NCI-H510A (cell line): Measurements from ENCODE around the gene DGKE.

Experiments
- DNase-seq: peaks from one replicate; lab custom pipeline; 2025; lab: John Stamatoyannopoulos, UW

The DGKE gene

DNA sequence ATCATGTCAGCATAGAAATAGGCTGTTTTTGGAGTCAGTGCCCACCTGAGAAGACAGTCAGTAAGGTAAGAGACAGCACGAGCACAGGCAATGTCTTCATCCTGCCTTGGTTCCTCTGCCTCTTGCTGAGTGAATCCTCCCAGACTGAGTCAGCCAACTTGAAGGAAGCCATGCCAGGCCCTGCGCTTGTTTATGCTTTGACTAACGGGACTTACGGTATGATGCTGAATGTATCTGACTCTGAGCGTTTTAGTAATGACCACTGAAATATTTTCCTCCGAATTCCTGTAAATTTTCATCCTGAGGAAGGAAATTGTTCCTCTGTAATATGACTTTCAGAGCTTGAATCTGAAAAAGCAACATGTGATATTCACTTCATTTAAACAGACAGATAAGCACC is 18.2 kb upstream of the DGKE start:
- no peak for DNase-seq

DNA sequence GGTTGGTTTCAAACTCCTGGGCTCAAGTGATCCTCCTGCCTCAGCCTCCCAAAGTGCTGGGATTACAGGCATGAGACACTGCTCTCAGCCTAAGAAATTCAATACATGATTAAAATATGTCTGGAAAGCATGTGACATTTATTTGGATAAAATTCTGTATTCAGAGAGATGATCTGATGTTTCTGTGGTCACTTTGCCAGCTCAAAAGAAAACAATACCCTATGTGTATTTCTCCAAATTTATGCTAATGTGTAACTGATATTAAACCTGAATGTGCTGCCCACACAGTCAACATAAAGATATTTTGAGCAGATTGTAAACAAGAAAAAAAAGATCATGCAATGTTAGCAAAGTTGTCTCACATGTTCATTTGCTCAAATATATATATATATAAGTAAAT is 16.9 kb upstream of the DGKE start:
- no peak for DNase-seq

DNA sequence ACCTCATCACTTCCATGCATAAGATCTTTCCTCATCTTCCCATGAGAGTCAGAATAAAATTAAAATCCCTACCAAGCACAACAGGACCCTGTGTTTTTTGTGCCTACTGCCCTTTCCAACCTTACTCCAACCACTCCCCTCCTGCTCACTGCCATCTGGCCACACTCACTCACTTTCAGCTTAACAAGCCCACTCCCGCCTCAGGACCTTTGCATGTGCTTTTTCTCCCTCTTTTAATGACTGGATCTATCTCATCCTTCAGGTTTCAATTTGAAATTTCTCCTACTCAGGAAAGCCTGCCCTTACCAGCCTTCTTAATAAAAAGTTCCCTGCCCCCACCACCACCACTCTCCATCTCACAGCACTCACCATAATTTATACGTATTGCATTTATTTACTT is 14.9 kb upstream of the DGKE start:
- no peak for DNase-seq

DNA sequence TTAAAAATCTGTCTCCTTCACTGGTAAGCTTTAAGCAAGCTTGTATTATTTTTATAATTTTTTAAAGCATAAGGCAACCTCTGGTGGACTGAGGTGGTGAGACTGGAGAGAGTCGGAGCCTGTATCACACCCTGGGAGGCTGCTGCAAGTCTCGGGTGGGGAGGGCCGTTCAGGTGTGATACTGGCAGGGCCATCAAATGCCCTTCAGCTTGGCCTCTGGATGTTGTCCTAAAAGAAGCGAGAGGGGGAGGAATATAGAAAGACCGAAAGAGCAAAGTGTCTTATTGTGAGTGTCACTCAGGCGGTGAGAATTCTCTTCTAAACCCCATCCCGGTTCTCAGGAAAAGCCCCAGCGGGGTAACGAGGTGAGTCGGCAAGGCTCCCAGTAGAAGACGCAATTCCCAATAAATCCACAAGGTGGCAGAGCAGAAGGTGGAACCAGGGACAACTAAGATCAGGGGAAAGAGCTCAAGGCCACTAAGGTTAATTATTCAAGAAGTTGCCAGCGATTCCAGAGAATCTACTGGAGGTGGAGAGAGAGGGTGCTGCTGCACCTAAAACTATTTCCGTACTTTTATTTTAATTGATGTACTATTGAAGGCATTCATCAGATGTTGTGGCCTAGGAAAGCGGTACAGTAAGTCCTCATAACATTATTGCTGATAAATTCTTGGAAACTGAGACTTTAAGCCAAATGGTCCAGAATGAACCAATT is 14.4 kb upstream of the DGKE start:
- DNase-seq, result peak; percentile 45

DNA sequence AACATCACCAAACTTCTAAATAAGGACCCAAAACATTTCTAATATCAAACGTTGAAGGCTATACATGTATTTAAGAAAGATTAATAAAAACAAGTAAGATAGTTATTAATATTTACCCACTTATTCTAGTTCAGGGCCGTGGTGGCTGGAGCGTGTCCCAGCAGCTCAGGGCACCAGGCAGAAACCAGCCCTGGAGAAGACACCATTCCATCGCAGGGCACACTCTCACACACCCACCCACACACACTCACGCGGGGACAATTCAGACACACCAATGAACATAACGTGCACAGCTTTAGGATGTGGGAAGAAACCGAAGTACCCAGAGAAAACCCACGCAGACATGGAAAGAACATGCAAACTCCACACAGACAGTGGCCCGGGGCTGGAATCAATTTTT is 13.7 kb upstream of the DGKE start:
- DNase-seq, result no peak

DNA sequence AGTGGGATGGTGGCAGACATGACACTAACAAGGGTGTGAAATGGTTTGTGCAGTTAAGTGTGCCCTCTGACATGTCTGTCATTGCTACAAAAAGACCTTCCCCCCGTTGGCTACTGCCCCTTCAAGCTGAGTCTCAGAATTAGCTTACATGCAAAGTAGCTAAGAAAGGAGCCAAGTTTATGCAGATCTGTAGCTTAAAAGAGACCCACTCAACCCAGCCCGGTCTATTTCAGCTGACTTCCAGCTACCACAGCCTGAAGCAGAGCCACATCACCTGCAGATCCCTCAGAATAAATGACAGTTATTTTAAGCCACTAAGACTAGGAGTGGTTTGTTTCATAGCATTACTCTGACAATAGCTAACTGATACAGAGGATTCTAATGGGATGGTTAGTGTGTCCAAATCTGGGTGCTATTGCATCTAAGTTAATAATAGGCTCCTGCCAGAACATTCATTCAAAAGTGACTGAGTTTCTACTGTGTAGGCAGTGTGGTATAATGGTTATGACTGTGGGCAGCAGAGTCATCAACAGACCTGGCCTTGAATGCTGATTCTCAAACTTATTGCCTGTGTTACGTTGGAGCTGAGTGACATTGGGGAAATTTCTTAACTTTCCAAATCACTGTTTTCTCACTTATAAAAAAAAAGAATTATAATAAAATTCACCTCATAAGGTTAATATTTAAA is 12.0 kb upstream of the DGKE start:
- DNase-seq, result no peak

DNA sequence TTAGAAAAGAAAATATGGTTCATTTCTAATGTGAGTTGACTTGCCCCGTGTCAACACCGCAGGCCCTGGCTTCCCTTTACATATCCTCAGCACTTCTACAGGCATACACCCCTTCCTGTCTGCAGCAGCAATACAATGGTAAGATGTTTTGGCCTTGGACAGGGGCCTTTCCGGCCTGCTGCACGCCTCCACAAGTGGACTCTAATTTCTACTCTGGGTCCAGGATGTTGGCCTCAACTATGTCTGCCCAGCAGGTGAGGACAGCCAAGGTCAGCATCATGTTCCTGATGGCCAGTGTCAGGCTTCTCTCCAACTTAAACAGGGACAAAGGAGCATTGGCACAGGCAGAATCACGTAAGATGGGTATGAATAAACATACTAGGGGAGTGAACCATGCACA is 11.2 kb upstream of the DGKE start:
- DNase-seq, result no peak

DNA sequence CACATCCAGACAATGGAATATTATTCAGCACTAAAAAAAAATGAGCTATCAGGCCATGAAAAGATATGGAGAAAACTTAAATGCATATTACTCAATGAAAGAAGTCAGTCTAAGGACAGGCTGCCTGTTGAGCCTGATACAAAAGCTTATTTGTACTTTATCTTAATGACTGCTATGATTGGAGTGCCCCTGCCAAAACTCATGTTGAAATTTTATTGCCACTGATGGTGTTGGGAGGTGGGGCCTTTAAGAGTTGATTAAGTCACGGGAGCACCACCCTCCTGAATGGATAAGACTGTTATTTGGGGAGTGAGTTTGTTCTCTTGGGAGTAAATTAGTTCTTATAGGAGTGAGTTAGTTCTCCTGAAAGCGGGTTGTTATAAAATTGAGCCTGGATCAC is 10.1 kb upstream of the DGKE start:
- DNase-seq, result no peak

DNA sequence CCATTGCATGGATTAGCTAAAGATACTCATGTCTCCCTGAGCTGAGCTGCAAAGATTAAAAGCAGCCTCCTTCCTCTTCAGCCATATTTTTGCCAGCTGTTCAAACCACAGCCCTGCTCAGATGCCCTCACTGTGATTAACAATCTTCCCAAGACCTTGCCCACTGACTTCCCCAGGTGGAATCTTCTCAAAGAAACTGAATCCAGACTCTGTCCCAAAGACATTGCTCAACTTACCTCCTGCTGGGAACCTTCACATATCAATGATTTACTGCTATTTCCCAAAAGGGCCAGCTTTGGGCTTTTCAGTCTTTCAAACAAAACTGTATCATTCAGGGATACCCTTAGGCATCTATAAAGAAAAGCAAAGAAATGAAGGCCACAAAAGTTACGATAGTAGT is 9.4 kb upstream of the DGKE start:
- no peak for DNase-seq

DNA sequence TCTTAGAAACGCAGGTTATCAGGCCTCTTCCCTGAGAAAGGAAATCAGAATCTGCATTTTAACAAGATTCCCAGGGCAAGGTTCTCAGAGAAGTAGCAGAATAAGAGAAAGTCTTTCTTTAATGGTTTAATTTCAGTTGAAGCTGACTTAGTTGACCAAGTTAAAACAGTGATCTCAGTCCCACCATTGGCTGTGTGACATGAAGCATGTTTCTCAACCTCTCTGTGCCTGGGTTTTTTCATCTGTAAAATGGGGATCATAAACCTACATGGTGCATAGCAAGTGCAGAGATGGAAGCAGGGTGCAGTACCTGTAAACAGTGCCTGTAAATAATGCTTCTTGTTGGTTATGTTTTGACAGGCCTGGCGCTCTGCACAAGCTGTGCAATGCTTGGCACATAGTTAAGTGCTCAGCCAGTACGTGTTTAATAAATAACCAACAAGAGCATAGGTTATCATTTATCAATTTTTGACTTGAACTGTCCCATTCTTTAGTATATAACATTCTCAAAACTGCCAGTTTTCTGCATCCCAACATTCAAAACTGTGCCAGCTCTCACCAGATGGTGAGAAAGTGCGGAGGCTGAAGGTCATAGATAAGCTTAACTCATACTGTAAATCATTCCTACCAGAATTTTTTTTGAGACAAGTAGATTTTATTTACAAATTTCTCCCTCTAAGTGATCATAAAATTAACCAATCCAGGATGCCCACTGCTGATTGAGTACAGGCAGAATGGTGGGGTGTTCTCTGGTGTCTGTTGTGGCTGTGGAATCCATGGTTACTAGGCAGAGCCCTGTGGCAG is 7.1 kb upstream of the DGKE start:
- DNase-seq, result no peak

DNA sequence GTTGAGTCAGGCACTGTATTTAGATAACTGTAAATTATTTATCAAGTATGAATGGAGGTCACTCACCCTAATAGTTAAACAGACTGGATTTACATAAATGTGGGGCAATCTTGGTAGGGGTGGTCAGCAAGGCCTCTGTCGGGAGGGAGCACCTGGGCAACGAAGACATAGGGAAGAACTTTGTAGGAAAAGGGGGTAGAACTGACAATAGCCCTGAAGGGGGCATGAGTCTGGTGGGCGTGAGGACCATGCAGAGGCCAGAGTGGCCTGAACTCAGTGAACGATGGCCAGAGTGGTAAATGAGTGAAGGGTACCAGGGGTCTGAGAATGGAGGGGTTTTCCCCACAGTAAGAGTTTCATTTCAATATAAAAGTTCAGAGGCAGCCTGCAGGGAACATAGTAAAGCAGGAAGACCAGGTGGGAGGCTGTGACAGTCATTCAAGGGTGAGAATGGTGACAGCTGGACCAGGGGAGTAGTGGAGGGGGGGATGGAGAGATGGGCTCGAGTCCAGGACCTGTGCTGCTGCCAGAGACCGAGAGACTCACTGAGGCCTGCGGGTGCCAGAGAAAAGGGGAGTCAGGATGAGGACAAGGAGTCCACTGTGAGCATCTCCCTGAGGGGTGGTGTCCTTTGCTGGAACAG is 3.1 kb upstream of the DGKE start:
- no peak for DNase-seq

DNA sequence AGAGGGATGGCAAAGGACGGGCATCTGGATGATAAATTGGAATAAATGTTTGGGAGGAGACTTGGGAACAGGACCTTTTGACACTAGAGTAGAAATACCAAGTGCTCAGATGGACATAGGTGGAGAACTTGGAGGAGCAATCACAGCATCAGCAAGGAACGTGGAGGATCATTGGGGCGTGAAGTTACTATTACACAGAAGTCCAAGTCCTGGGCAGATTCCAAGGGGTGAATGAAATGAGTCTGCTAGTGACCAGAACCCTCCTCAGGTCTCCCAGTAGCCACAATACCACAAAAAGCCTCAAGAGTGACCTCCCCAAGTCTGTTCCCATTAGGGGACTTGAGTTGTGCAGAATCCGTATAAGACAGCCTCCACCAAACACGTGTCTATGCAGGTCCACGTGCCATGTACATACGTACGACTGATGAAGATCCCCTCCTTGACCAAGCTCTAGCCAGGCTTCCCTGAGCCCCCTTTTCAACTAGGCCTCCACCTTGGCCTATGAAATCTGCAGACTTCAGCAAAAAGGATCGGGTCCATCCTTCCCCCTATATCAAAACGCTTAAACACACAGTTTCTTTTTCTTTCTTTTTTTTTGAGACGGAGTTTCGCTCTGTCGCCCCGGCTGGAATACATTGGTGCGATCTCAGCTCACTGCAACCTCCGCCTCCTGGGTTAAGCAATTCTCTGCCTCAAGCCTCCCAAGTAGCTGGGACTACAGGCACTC is 2.4 kb upstream of the DGKE start:
- DNase-seq, result no peak

DNA sequence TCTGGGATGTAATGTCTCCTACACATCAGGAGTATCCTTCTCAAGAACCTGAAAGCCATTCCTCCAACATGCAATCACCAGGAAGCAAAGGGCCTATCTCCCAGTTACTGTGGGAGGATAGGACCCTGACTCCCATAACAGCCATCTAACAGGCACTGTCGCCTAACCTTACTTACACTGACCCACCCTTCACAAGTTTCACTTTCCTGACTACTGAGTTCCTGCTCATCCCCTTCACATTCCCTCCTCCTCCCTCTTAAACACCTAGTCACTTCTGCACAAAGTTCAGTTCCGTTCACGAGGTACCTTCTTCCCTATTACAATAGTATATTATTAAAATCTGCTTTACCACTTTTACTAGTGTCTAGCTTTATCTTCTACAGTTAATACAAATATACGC is 1.5 kb upstream of the DGKE start:
- no peak for DNase-seq

DNA sequence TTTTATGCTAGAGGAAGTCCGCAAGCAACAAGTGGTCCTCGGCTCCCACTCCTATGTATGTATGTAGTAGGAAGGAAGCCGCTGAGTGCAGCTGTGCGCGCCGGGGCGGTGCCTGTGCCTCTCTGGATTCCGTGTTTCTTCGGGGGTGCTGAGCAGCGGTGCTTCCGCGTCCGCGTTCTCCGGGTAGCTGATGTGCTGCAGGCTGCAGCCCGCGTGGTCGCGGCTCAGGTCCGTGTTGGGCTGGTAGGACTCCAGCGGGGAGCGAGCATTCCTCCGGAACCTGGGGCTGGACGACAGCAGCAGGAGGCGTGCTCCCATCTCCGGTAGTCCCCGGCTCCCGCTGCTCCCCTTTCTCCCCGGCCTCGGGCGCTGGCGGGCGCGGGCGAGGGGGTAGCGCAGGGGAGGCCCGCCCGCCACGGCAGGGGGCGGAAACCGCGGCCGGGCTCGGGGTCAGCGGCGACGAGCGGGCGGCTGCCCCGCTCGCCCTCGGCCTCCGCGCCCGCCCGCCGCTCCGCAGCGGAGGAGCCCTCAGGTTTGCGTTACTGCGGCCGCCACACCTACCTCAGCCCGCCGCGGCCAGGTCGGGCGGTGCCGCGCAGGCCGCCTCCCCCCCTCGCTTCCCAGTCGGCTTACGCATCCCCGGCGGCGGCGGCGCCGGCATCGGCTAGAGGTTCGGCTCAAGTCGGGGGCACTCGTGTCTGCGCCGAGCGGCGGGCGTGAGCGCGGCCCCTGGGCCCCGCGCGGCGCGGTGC is 718 bp upstream of the DGKE start:
- DNase-seq, result peak; percentile 84

DNA sequence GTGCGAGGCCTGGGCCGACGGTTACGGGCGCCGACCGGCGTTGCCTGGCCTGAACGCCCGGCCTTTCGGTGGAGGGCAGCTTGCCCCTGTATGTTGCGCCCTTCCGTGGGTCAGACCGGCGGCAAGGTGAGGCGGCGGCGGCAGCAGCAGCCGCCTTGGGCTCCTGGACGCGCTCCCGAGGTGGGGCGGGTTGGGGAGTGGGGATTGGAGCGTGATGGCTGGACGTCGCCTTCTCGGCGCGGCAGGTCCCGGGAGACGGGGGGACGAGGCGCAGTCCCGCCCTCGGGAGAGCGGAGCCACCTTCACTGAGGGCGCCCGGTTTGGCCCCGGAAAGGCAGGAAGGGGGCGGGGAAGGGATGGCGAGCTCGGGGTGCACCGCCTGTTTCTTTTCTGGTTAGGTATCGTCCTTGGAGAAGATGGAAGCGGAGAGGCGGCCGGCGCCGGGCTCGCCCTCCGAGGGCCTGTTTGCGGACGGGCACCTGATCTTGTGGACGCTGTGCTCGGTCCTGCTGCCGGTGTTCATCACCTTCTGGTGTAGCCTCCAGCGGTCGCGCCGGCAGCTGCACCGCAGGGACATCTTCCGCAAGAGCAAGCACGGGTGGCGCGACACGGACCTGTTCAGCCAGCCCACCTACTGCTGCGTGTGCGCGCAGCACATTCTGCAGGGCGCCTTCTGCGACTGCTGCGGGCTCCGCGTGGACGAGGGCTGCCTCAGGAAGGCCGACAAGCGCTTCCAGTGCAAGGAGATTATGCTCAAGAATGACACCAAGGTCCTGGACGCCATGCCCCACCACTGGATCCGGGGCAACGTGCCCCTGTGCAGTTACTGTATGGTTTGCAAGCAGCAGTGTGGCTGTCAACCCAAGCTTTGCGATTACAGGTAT is 671 bp downstream of the DGKE start:
- peak; percentile 75 for DNase-seq

DNA sequence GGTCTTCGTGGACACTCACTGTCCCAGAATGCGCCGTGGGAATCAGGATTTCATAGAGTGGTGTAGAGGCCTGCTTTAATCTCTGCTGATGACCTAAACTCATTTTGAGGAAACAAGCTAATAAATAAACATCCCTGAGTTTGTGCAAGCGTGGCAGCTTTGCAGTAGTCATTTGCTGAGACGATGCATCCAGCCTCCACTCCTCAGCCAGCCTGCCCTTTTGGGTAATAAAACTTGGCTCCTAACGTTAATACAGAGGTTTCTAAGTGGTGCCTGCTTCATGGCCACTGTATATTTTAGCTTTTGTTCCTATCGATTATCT is 1.3 kb downstream of the DGKE start:
- no peak for DNase-seq

DNA sequence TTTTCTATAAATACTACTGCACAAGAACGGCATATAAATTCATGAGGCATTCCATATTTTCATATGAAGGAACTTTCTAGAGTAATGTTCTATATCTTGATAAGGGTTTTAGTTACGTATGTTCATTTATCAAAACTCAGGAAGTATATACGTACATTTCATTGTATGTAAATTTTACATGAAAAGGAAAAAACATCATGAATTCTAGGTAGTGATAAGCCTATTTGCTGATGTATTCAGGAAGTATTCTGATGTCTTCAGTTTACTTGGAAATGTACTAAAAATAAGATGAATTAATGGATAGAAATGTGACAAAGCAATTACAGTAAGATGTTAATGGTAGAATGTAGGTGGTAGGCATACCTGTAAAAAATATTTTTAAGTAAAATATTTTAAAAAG is 4.7 kb downstream of the DGKE start:
- no peak for DNase-seq

DNA sequence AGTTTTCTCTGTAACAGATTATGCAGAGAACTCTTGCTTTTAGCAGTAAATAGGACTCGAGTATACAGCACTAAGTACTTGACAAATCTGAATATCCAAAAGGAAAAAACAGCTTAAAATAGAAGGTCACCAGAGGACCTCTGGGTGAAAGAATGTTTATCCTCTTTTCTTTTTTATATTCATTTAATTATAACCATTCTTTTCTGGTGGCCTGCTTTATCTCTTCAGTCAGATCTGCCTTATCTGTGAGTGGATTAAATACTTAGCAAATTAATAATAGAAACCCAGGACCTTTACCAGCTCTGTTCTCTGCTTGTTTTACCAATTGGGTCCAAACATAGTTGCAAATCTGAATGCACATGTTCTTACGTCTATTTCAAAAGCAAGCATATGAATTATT is 8.6 kb downstream of the DGKE start:
- DNase-seq, result no peak

DNA sequence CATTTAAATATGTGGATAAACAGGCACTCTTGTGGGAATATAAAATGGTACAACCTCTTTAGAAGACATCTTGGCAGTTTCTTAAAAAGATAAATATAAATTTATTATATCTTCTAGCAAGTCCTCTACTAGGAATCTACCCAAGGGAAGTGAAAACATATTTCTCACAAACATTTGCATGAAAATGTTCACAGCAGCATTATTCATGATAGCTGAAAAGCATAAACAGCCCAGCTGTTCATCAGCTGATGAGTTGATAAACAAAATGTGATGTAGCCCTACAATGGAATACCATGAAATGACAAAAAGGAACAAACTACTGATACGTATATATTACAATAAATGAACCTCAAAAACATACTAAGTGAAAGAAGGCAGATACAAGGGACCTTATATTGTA is 12.0 kb downstream of the DGKE start:
- no peak for DNase-seq

DNA sequence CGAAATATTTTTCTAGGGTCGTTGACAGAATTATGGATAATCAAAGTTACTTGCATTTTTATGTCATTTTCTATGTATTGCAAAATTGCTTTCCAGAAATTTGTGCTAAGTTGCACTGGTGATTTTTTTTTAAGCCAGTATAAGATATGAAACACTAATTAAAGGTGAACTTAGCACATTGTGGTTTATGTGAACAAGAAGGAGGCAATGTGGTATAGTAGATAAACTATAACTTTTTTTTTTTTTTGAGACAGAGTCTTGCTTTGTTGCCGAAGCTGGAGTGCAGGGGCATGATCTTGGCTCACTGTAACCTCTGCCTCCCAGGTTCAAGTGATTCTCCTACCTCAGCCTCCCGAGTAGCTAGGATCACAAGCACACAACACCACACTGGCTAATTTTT is 13.2 kb downstream of the DGKE start:
- no peak for DNase-seq
